ENCODE data around the gene EMP2.

DNA sequence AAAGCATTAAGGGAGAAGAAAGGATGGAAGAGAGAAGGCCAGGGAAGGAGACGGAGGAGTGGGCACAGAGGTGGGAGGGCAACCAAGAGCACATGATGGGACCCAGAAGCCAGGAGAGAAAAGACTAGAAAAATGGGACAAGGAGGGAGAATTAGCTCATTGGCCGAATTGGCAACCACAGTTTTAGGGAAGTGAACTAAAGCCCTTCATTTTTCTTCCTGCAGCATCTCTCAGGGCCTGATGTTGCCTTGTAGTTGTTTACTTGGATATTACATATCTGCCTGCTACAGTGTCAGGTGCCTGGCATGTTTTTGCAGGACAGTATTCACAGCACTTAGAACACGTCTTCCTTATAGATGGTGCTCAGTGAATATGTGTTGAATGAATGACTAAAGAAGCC lies 19.0 kb downstream of the EMP2 start:
- TF ChIP-seq CTCF (IDR thresholded peaks at IDR 0.05), result no peak
- TF ChIP-seq POLR2A (IDR thresholded peaks at IDR 0.05), result no peak
